ENCODE results near the gene SOS1.

DNA sequence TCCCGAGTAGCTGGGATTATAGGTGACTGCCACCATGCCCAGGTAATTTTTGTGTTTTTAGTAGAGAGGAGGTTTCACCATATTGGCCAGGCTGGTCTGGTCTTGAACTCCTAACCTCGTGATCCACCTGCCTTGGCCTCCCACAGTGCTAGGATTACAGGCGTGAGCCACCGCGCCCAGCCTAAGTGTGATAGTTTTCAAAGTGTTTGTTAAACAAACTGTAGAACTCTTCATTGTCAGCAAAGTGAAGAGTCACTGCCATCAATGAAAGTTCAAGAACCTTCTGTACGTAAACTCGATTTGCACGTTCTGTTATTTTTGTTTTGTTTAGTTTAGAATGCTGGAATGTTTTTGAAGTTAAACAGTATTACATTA, 18.0 kb upstream of the SOS1 start:
- no peak for TF ChIP-seq POLR2A (IDR thresholded peaks at IDR 0.05; ENCODE audit: low read depth, low read length)
- TF ChIP-seq POLR2AphosphoS5 (IDR thresholded peaks at IDR 0.05; ENCODE audit: low read depth, low read length): no peak

All from GM12892 (cell line).